H1 (cell line): Measurements from ENCODE around the gene CDC26. TPM values are rescaled to one million over a fixed set of nuclear protein-coding genes. Genes with fewer than 3 reads are reported as not detected.

Experiments
- CTCF ChIA-PET: fragments of 300-600 bp; sonication (Branson Sonifier 250); formaldehyde crosslinking; loops from one replicate; lab custom pipeline; 2021; ENCODE audit not compliant: partially characterized antibody; lab: Charles Lee
- POLR2A ChIA-PET: fragments of 300-600 bp; sonication (Branson Sonifier 250); formaldehyde crosslinking; loops from one replicate; lab custom pipeline; 2021; ENCODE audit warnings: inconsistent platforms; ENCODE audit not compliant: partially characterized antibody; lab: Charles Lee
- DNase-seq, 2 experiments: peaks; one replicate each; pipeline versions ENCODE4 v3.0.0 to v3.0.0-alpha.2; 2010 to 2022; ENCODE audit warnings: low spot score in 2 of 2, low read depth in 1 of 2, mixed read lengths in 1 of 2
- FAIRE-seq: peaks from 2 replicates; lab custom pipeline; 2011; peaks lifted over from hg19 to GRCh38; lab: Jason Lieb, UNC
- H2AFZ ChIP-seq: 2 replicates; pipeline ENCODE4 v1.8.1; 2012; ENCODE audit warnings: low read length, inconsistent platforms
- H2AK5ac ChIP-seq: 2 replicates; pipeline ENCODE4 v1.6.1; 2013; ENCODE audit warnings: low read depth, low read length
- H2BK120ac ChIP-seq: replicated peaks from 2 replicates; pipeline ENCODE3; 2013; ENCODE audit warnings: low read depth, low read length, inconsistent platforms
- H2BK12ac ChIP-seq: 2 replicates; pipeline ENCODE4 v1.6.1; 2013; ENCODE audit warnings: low read depth, low read length
- H2BK15ac ChIP-seq: 2 replicates; pipeline ENCODE4 v1.6.1; 2013; ENCODE audit warnings: low read length
- H2BK20ac ChIP-seq: 2 replicates; pipeline ENCODE4 v1.6.1; 2013; ENCODE audit warnings: low read length
- H2BK5ac ChIP-seq: 2 replicates; pipeline ENCODE4 v1.6.1; 2013; ENCODE audit warnings: low read depth, low read length
- H3K14ac ChIP-seq: 2 replicates; pipeline ENCODE4 v1.6.1; 2013; ENCODE audit warnings: inconsistent platforms; ENCODE audit not compliant: insufficient read length
- H3K18ac ChIP-seq: 2 replicates; pipeline ENCODE4 v1.6.1; 2013; ENCODE audit warnings: low read length; ENCODE audit errors: extremely low read depth
- H3K23ac ChIP-seq: 2 replicates; pipeline ENCODE4 v1.6.1; 2013; ENCODE audit warnings: inconsistent platforms; ENCODE audit not compliant: insufficient read length
- H3K23me2 ChIP-seq: 2 replicates; pipeline ENCODE4 v1.6.1; 2013; ENCODE audit warnings: low read depth, low read length
- H3K27ac ChIP-seq: 2 replicates; pipeline ENCODE4 v1.6.1; 2011; ENCODE audit warnings: low read depth, low read length, inconsistent platforms
- H3K27me3 ChIP-seq, 4 experiments: replicated peaks in 1 of 4; 1 replicate in 1 of 4; 2 replicates in 3 of 4; pipeline versions ENCODE4 v1.6.1 to v1.8.1; 2011 to 2013; ENCODE audit warnings: low read length in 3 of 4, mild to moderate bottlenecking in 3 of 4, inconsistent platforms in 2 of 4, mixed read lengths in 2 of 4, moderate library complexity in 1 of 4; ENCODE audit not compliant: control insufficient read depth in 3 of 4, insufficient read depth in 3 of 4; ENCODE audit errors: extremely low read depth in 1 of 4
- H3K36me3 ChIP-seq, 4 experiments: 2 replicates each; pipeline versions ENCODE4 v1.6.1 to v1.8.1; 2011 to 2013; ENCODE audit warnings: mild to moderate bottlenecking in 4 of 4, low read length in 3 of 4, moderate library complexity in 2 of 4, control low read depth in 1 of 4, inconsistent platforms in 1 of 4; ENCODE audit not compliant: insufficient read depth in 4 of 4, control insufficient read depth in 2 of 4
- H3K4ac ChIP-seq: replicated peaks from 2 replicates; pipeline ENCODE3; 2013; ENCODE audit warnings: low read length, low read depth, mixed read lengths, inconsistent platforms; ENCODE audit not compliant: insufficient read length
- H3K4me1 ChIP-seq, 4 experiments: replicated peaks in 1 of 4; 1 replicate in 1 of 4; 2 replicates in 3 of 4; pipeline versions ENCODE4 v1.6.1 to v1.8.1; 2011 to 2013; ENCODE audit warnings: low read length in 3 of 4, inconsistent platforms in 2 of 4, mixed read lengths in 1 of 4; ENCODE audit not compliant: insufficient read depth in 4 of 4, control insufficient read depth in 3 of 4
- H3K4me2 ChIP-seq, 2 experiments: 2 replicates each; pipeline versions ENCODE4 v1.6.1 to v1.8.1; 2011 to 2013; ENCODE audit warnings: low read depth in 2 of 2, low read length in 2 of 2, control low read depth in 1 of 2, inconsistent platforms in 1 of 2, mild to moderate bottlenecking in 1 of 2; ENCODE audit not compliant: insufficient read depth in 1 of 2
- H3K4me3 ChIP-seq, 4 experiments: fragments of 200-600, 300-600 bp in 1 of 4; sonication (generic), shearing (Covaris generic), sonication (Bioruptor Twin) in 1 of 4; 2 replicates each; pipeline versions ENCODE4 v1.5.1 to v1.8.1; 2011 to 2016; ENCODE audit warnings: low read length in 4 of 4, low read depth in 3 of 4, control low read depth in 2 of 4, inconsistent platforms in 2 of 4, mild to moderate bottlenecking in 2 of 4, mixed read lengths in 1 of 4, moderate library complexity in 1 of 4; ENCODE audit not compliant: insufficient read depth in 2 of 4; ENCODE audit errors: extremely low read depth in 1 of 4
- H3K56ac ChIP-seq: replicated peaks from 2 replicates; pipeline ENCODE3; 2013; ENCODE audit warnings: low read depth, mild to moderate bottlenecking, mixed read lengths, low read length, inconsistent platforms; ENCODE audit not compliant: insufficient read length
- H3K79me1 ChIP-seq: 2 replicates; pipeline ENCODE4 v1.6.1; 2013; ENCODE audit warnings: low read depth, low read length, control low read depth
- H3K79me2 ChIP-seq, 2 experiments: 2 replicates each; pipeline versions ENCODE4 v1.6.1 to v1.8.1; 2012 to 2013; ENCODE audit warnings: low read length in 2 of 2, mild to moderate bottlenecking in 2 of 2, inconsistent platforms in 1 of 2; ENCODE audit not compliant: insufficient read depth in 2 of 2, control insufficient read depth in 1 of 2
- H3K9ac ChIP-seq, 4 experiments: replicated peaks in 1 of 4; 1 replicate in 1 of 4; 2 replicates in 3 of 4; pipeline versions ENCODE4 v1.6.1 to v1.8.1; 2011 to 2013; ENCODE audit warnings: low read depth in 3 of 4, low read length in 3 of 4, control low read depth in 2 of 4, mild to moderate bottlenecking in 2 of 4, moderate library complexity in 2 of 4, inconsistent platforms in 1 of 4; ENCODE audit errors: extremely low read depth in 1 of 4
- H3K9me3 ChIP-seq, 2 experiments: 2 replicates each; pipeline versions ENCODE4 v1.6.1 to v1.8.1; 2012 to 2013; ENCODE audit warnings: mild to moderate bottlenecking in 2 of 2, moderate library complexity in 2 of 2, control low read depth in 1 of 2, inconsistent platforms in 1 of 2, low read depth in 1 of 2, low read length in 1 of 2, mixed read lengths in 1 of 2; ENCODE audit not compliant: insufficient read depth in 2 of 2
- H4K20me1 ChIP-seq, 2 experiments: replicated peaks in 1 of 2; 2 replicates each; pipeline versions ENCODE3 to v1.8.1; 2011 to 2013; ENCODE audit warnings: inconsistent platforms in 2 of 2, low read length in 2 of 2, mild to moderate bottlenecking in 1 of 2; ENCODE audit not compliant: insufficient read depth in 2 of 2, control insufficient read depth in 1 of 2
- H4K5ac ChIP-seq: 2 replicates; pipeline ENCODE4 v1.6.1; 2013; ENCODE audit warnings: low read length, low read depth, mixed read lengths, inconsistent platforms; ENCODE audit not compliant: insufficient read length
- H4K8ac ChIP-seq: 2 replicates; pipeline ENCODE4 v1.8.0; 2013; ENCODE audit warnings: mild to moderate bottlenecking, moderate library complexity, low read length, inconsistent platforms; ENCODE audit not compliant: insufficient read depth; ENCODE audit errors: extremely low read depth
- H4K91ac ChIP-seq: replicated peaks from 2 replicates; pipeline ENCODE3; 2013; ENCODE audit warnings: low read length, mixed read lengths, inconsistent platforms; ENCODE audit not compliant: insufficient read length
- CBX8 ChIP-seq: fragments of 300-800, 300-1000 bp; sonication (generic); IDR thresholded peaks from 2 replicates; pipeline ENCODE4 v1.7.1; 2016; ENCODE audit warnings: low read depth, low read length, borderline replicate concordance
- GABPA ChIP-seq: IDR thresholded peaks from 2 replicates; pipeline ENCODE4 v1.6.1; 2011; ENCODE audit warnings: mild to moderate bottlenecking, low read length, moderate library complexity, borderline replicate concordance; ENCODE audit not compliant: insufficient read depth
- SIN3A ChIP-seq, 2 experiments: IDR thresholded peaks in 1 of 2; conservative IDR thresholded peaks in 1 of 2; 2 replicates each; pipeline ENCODE4 v1.6.1; 2011 to 2012; ENCODE audit warnings: low read length in 2 of 2, improper control_type of control experiment in 1 of 2, low read depth in 1 of 2, mild to moderate bottlenecking in 1 of 2
- SP2 ChIP-seq: IDR thresholded peaks from 2 replicates; pipeline ENCODE4 v1.6.1; 2012; ENCODE audit warnings: mild to moderate bottlenecking, low read length, inconsistent platforms
- SRF ChIP-seq: IDR thresholded peaks from 2 replicates; pipeline ENCODE4 v1.6.1; 2011; ENCODE audit warnings: mild to moderate bottlenecking, low read depth, low read length, moderate library complexity
- WGBS, 2 experiments: shearing (Covaris generic) in 1 of 2; methylation state at CpG; one replicate each; pipeline versions ENCODE4 v1.1.6 to v1.1.7; 2013 to 2015; ENCODE audit warnings: low lambda C conversion rate in 2 of 2, mixed read lengths in 2 of 2, inconsistent platforms in 1 of 2, low coverage in 1 of 2, missing lambda C conversion rate in 1 of 2; ENCODE audit not compliant: insufficient replicate concordance in 2 of 2, insufficient coverage in 1 of 2, insufficient read length in 1 of 2; ENCODE audit errors: extremely low coverage in 1 of 2, missing lambda C conversion rate in 1 of 2; 5-methylcytosine and 5-hydroxymethylcytosine counted together
- polyA plus RNA-seq, 7 experiments: library from polyadenylated mRNA; depleted of rRNA in 3 of 7; stranded (reverse) in 5 of 7; unstranded in 2 of 7; fragments of >200 nt in 5 of 7; fragments of 200-250 nt in 2 of 7; gene quantifications; 1 replicate in 5 of 7; 2 replicates in 1 of 7; 4 replicates in 1 of 7; pipeline versions ENCODE4 v1.2.1 to v1.2.3, GENCODE V29; 2011 to 2013; ENCODE audit warnings: missing spikeins in 2 of 7, mixed read lengths in 2 of 7
- total RNA-seq: library from RNA; stranded (reverse); fragmentation: NEBNext Ultra II Directional; extraction: Animal tissue kit (Norgen Biotek cat#: 25700); gene quantifications from 2 replicates; pipeline ENCODE4 v1.2.1, GENCODE V29; 2021
- TF ChIP-seq, protein P1 (sequence below): IDR thresholded peaks from 2 replicates; pipeline ENCODE4 v1.6.1; 2012; ENCODE audit warnings: inconsistent platforms

Gene CDC26
- total and polyA plus RNA-seq, 2 of the 8 experiments (the other 6 are each of a cell fraction or from before 2014, with no cell fraction given), result 31.5 to 41.9 TPM

- Histone ChIP-seq H3K79me1 (no peaks in the 10 kb centered on the region), H2BK15ac (no peak overlapping the region), H3K23ac (no peak overlapping the region), H3K4me2 (no peak overlapping the region), H2BK5ac (no peak overlapping the region), H2AK5ac (no peak overlapping the region), H3K14ac (no peak overlapping the region), H3K79me2 (no peaks in the 10 kb centered on the region), H3K9me3 (no peaks in the 10 kb centered on the region), H4K5ac (no peak overlapping the region), H4K91ac (no peak overlapping the region), H3K4ac (no peak overlapping the region), H3K27ac (no peak overlapping the region), H2BK20ac (no peak overlapping the region), H3K4me3 (no peak overlapping the region), H4K8ac (no peak overlapping the region), H3K56ac (no peak overlapping the region), H2BK12ac (no peak overlapping the region), H3K9ac (no peak overlapping the region), H2BK120ac (no peak overlapping the region), H3K18ac (no peak overlapping the region), H3K23me2 (no peaks in the 10 kb centered on the region), H4K20me1 (peaks cover 0 to 3% of the 10 kb centered on the region in 2 experiments), H3K4me1 (no peaks in the 10 kb centered on the region), H2AFZ (no peak overlapping the region), H3K27me3 (no peaks in the 10 kb centered on the region), H3K36me3 (peaks cover 15 to 48% (median 41%) of the 10 kb centered on the region in 4 experiments; a peak in 7 of 8 replicates)
- ChIA-PET POLR2A (interaction anchor here (0.5 to 2.0 kb wide), 2 partner anchors 46 to 533 kb away, joined by 3 to 6 read pairs; no protein-coding TSS in a partner anchor), CTCF (interaction anchor here (0.8 to 1.9 kb wide), 2 partner anchors 298 to 1312 kb away, joined by 3 to 5 read pairs; no protein-coding TSS in a partner anchor)
- DNase-seq (no peak), FAIRE-seq (no peak)
- WGBS, 2 experiments, result 93% methylated on average over 7 of the region's 7 CpGs; no CpG with 5 or more reads in 1 of the 2 experiments
- TF ChIP-seq SRF (no peak), CBX8 (no peak), SIN3A (conservative IDR thresholded peaks at IDR 0.05 in 1 of 2, IDR thresholded peaks at IDR 0.05 in 1 of 2; ENCODE audit: low read depth in 1 of 2, low read length in 2 of 2) (no peak), SP2 (no peak), GABPA (no peak)
- TF ChIP-seq, protein P1, sequence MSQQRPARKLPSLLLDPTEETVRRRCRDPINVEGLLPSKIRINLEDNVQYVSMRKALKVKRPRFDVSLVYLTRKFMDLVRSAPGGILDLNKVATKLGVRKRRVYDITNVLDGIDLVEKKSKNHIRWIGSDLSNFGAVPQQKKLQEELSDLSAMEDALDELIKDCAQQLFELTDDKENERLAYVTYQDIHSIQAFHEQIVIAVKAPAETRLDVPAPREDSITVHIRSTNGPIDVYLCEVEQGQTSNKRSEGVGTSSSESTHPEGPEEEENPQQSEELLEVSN, result no peak
These were observed 18.0 kb upstream of the CDC26 start for GRCh38 chr9:113293285-113293878.
